ENCODE results near the gene RUBCNL. TPM values are rescaled to one million over a fixed set of nuclear protein-coding genes. Genes with fewer than 3 reads are reported as not detected.
A peak's percentile ranks its signal among the peaks of the same experiment; 100 is the strongest.

The RUBCNL gene
- polyA plus RNA-seq, 3 donors: 1.5 to 14.5 (median 2.8) TPM

GRCh38 chr13:46405457-46405856 lies 18.4 kb upstream of the RUBCNL start:
- H3K4me3 Mint-ChIP-seq: no peak overlapping the region
- intact Hi-C loops (cut with micrococcal nuclease): loop anchor here (2.0 to 10.0 kb wide), 3 partner anchors 15 to 231 kb away; no protein-coding TSS in a partner anchor
- Histone ChIP-seq H3K27ac (ENCODE audit: low read depth in 1 of 2, low read length in 2 of 2) (peak overlapping the region; percentile 11 to 95), H3K79me2 (ENCODE audit: insufficient read depth, low read length) (no peaks in the 10 kb centered on the region), H3K4me3 (replicated peaks in 1 of 3; ENCODE audit: low read depth in 2 of 3, low read length in 3 of 3) (peak overlapping the region in 1 of 3 experiments; percentile 72), H3K9me3 (replicated peaks in 1 of 2; ENCODE audit: control insufficient read depth in 1 of 2, insufficient read depth in 1 of 2, low read length in 2 of 2) (no peaks in the 10 kb centered on the region), H3K4me1 (ENCODE audit: control insufficient read depth in 1 of 2, insufficient read depth in 2 of 2, low read length in 2 of 2) (peaks cover 54 to 59% of the 10 kb centered on the region in 2 donors), H3K4me2 (replicated peaks; ENCODE audit: extremely low read depth, low read length, poor library complexity, severe bottlenecking) (peak overlapping the region; percentile 86), H2AFZ (ENCODE audit: insufficient read depth, low read depth, low read length, poor library complexity, severe bottlenecking) (no peak overlapping the region), H4K20me1 (ENCODE audit: insufficient read depth, low read length) (no peaks in the 10 kb centered on the region), H3K27me3 (ENCODE audit: control insufficient read depth in 2 of 2, insufficient read depth in 2 of 2, low read length in 2 of 2) (no peaks in the 10 kb centered on the region), H3K36me3 (replicated peaks in 1 of 2; ENCODE audit: control insufficient read depth in 1 of 2, insufficient read depth in 2 of 2, low read length in 2 of 2) (no peaks in the 10 kb centered on the region), H3K9ac (ENCODE audit: insufficient read depth, low read length, poor library complexity, severe bottlenecking) (no peak overlapping the region)
- TF ChIP-seq CTCF (IDR thresholded peaks at IDR 0.05): no peak
- no peaks in the 10 kb centered on the region for H3K27me3 Mint-ChIP-seq (ENCODE audit: low read depth in 3 of 3)
- peaks cover 0 to 3% (median 2%) of the 10 kb centered on the region in 7 donors for H3K9me3 Mint-ChIP-seq
- DNase-seq: peak; percentile 71 to 76 (median 73)
- no peaks in the 10 kb centered on the region for H3K36me3 Mint-ChIP-seq
- H3K27ac Mint-ChIP-seq: peak overlapping the region; percentile 97 to 98 (median 98)
- peaks cover 57% of the 10 kb centered on the region for H3K4me1 Mint-ChIP-seq

GRCh38 chr13:46404733-46405100 lies 17.7 kb upstream of the RUBCNL start:
- Mint-ChIP-seq H3K4me3 (peak overlapping the region; percentile 2 to 79), H3K9me3 (peaks cover 0 to 3% (median 2%) of the 10 kb centered on the region in 7 donors), H3K36me3 (no peaks in the 10 kb centered on the region), H3K27me3 (ENCODE audit: low read depth in 3 of 3) (no peaks in the 10 kb centered on the region), H3K4me1 (peaks cover 65% of the 10 kb centered on the region), H3K27ac (peak overlapping the region; percentile 97 to 98 (median 98))
- H3K4me2 ChIP-seq (replicated peaks; ENCODE audit: extremely low read depth, low read length, poor library complexity, severe bottlenecking): peak overlapping the region; percentile 86
- peak overlapping the region; percentile 32 for H2AFZ ChIP-seq (ENCODE audit: insufficient read depth, low read depth, low read length, poor library complexity, severe bottlenecking)
- H3K27me3 ChIP-seq (ENCODE audit: control insufficient read depth in 2 of 2, insufficient read depth in 2 of 2, low read length in 2 of 2): no peaks in the 10 kb centered on the region
- DNase-seq: peak; percentile 22 to 65 (median 60)
- H3K4me1 ChIP-seq (ENCODE audit: control insufficient read depth in 1 of 2, insufficient read depth in 2 of 2, low read length in 2 of 2): peaks cover 61 to 67% of the 10 kb centered on the region in 2 donors
- no CpG with 5 or more reads among the region's 1 CpG for WGBS (ENCODE audit: insufficient coverage)
- H3K9me3 ChIP-seq (replicated peaks in 1 of 2; ENCODE audit: control insufficient read depth in 1 of 2, insufficient read depth in 1 of 2, low read length in 2 of 2): no peaks in the 10 kb centered on the region
- H3K9ac ChIP-seq (ENCODE audit: insufficient read depth, low read length, poor library complexity, severe bottlenecking): peak overlapping the region; percentile 59
- H3K4me3 ChIP-seq (replicated peaks in 1 of 3; ENCODE audit: low read depth in 2 of 3, low read length in 3 of 3): peak overlapping the region in 2 of 3 experiments; percentile 29 to 72
- no peaks in the 10 kb centered on the region for H3K79me2 ChIP-seq (ENCODE audit: insufficient read depth, low read length)
- no peaks in the 10 kb centered on the region for H4K20me1 ChIP-seq (ENCODE audit: insufficient read depth, low read length)
- TF ChIP-seq CTCF (IDR thresholded peaks at IDR 0.05): no peak
- H3K27ac ChIP-seq (ENCODE audit: low read depth in 1 of 2, low read length in 2 of 2): peak overlapping the region; percentile 76 to 95
- H3K36me3 ChIP-seq (replicated peaks in 1 of 2; ENCODE audit: control insufficient read depth in 1 of 2, insufficient read depth in 2 of 2, low read length in 2 of 2): no peaks in the 10 kb centered on the region
- intact Hi-C loops (cut with micrococcal nuclease): loop anchor here (2.0 to 10.0 kb wide), 4 partner anchors 14 to 230 kb away; no protein-coding TSS in a partner anchor

All from CD14-positive monocyte (primary cell).